GM04503 (cell line): ENCODE measurements around the gene SLC29A3.

Experiments used
- DNase-seq: peaks from one replicate; pipeline ENCODE4 v3.0.0-alpha.2; 2012; ENCODE audit warnings: low read depth

Gene SLC29A3

GRCh38 chr10:71371750-71372166 lies 52.7 kb downstream of the SLC29A3 start:
- DNase-seq, result no peak

- DNase-seq, result no peak
Observed at GRCh38 chr10:71372882-71373495, 53.9 kb downstream of the SLC29A3 start.

GRCh38 chr10:71374481-71375233 lies 55.6 kb downstream of the SLC29A3 start:
- DNase-seq, result no peak

- DNase-seq, result no peak
Observed at GRCh38 chr10:71375952-71376351, 56.9 kb downstream of the SLC29A3 start.

GRCh38 chr10:71378336-71379117 lies 59.5 kb downstream of the SLC29A3 start:
- no peak for DNase-seq

- no peak for DNase-seq
Observed at GRCh38 chr10:71379118-71379766, 60.2 kb downstream of the SLC29A3 start.

GRCh38 chr10:71380841-71381240 lies 61.8 kb downstream of the SLC29A3 start:
- no peak for DNase-seq

GRCh38 chr10:71381611-71382010 lies 62.6 kb downstream of the SLC29A3 start:
- no peak for DNase-seq

- DNase-seq, result no peak
Observed at GRCh38 chr10:71382028-71382427, 63.0 kb downstream of the SLC29A3 start.

GRCh38 chr10:71382757-71383156 lies 63.7 kb downstream of the SLC29A3 start:
- DNase-seq, result no peak

- no peak for DNase-seq
Observed at GRCh38 chr10:71383972-71384687, 65.1 kb downstream of the SLC29A3 start.

- DNase-seq, result no peak
Observed at GRCh38 chr10:71388171-71388570, 69.1 kb downstream of the SLC29A3 start.

- no peak for DNase-seq
Observed at GRCh38 chr10:71388583-71389310, 69.7 kb downstream of the SLC29A3 start.

GRCh38 chr10:71389768-71390460 lies 70.9 kb downstream of the SLC29A3 start:
- DNase-seq, result no peak

GRCh38 chr10:71390461-71390835 lies 71.4 kb downstream of the SLC29A3 start:
- DNase-seq, result no peak

GRCh38 chr10:71390921-71391690 lies 72.0 kb downstream of the SLC29A3 start:
- no peak for DNase-seq

GRCh38 chr10:71391701-71392100 lies 72.6 kb downstream of the SLC29A3 start:
- no peak for DNase-seq

GRCh38 chr10:71392292-71392691 lies 73.2 kb downstream of the SLC29A3 start:
- no peak for DNase-seq
